Right atrium auricular region (tissue), 2 donors: Measurements from ENCODE around the gene NEK2. TPM values are rescaled to one million over a fixed set of nuclear protein-coding genes. Genes with fewer than 3 reads are reported as not detected.
A peak's percentile ranks its signal among the peaks of the same experiment; 100 is the strongest.
"Not testable (repeated sequence)": the region's sequence is repeated elsewhere in the genome, so short reads cannot be mapped to it uniquely, and the experiment has no call there.

Source experiments
- DNase-seq: peaks from one replicate; pipeline ENCODE4 v3.0.0-alpha.2; 2019; ENCODE audit warnings: low spot score
- H3K27ac ChIP-seq, 2 donors: fragments of 200-600 bp; sonication (generic); 1 replicate in 1 of 2; 2 replicates in 1 of 2; pipeline ENCODE4 v1.5.1; 2016 to 2019
- H3K27me3 ChIP-seq, 2 donors: fragments of 200-600 bp; sonication (generic); one replicate each; pipeline versions ENCODE4 v1.5.1 to v1.6.0; 2017 to 2019
- H3K36me3 ChIP-seq: fragments of 200-600 bp; sonication (generic); one replicate; pipeline ENCODE4 v1.5.1; 2016
- H3K4me1 ChIP-seq, 2 donors: fragments of 200-600 bp; sonication (generic); one replicate each; pipeline versions ENCODE4 v1.5.1 to v1.6.0; 2017 to 2019
- H3K4me3 ChIP-seq, 2 donors: fragments of 200-600 bp; sonication (generic); 1 replicate in 1 of 2; 2 replicates in 1 of 2; pipeline ENCODE4 v1.5.1; 2017 to 2019; ENCODE audit warnings: mild to moderate bottlenecking in 1 of 2, moderate library complexity in 1 of 2
- H3K9me3 ChIP-seq, 2 donors: fragments of 200-600 bp; sonication (generic); one replicate each; pipeline ENCODE4 v1.5.1; 2019
- CTCF ChIP-seq, 2 donors: fragments of 200-600 bp; sonication (generic); IDR thresholded peaks; one replicate each; pipeline ENCODE4 v1.5.1; 2019; ENCODE audit warnings: antibody characterized with exemption in 2 of 2
- total RNA-seq, 2 donors: library from RNA; depleted of rRNA; stranded (reverse); fragments of >200 nt; gene quantifications; one replicate each; pipeline ENCODE4 v1.1.0, GENCODE V29; 2016

The NEK2 gene
- total RNA-seq, 2 donors from 2014 or later: 2.2 TPM; not detected in 1

- no peak for TF ChIP-seq CTCF (IDR thresholded peaks at IDR 0.05)
- Histone ChIP-seq H3K27ac (no peak overlapping the region), H3K4me3 (no peak overlapping the region)
Observed at GRCh38 chr1:211687462-211688215, 12.2 kb upstream of the NEK2 start.

DNA sequence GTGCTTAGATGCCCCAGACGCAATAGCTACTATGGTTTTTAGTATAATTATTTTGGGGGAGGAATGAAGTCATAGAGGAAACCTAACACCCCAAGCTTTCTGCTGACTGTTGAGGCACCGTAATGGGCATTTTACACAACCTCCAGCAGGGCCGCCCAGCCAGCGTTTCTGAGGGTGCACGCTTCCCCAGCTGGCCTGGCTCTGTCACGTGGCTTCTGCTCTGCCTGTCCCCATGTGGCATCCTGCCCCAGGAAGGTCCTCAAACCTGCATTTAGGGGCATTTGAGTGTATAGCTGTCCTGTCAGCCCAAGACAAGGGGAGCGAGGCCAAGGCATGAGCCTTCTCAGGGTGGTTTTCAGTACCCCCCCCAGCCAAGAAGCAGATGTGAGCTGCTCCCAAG lies 10.4 kb upstream of the NEK2 start:
- H3K4me3 ChIP-seq: no peak overlapping the region
- H3K27me3 ChIP-seq: no peaks in the 10 kb centered on the region
- no peaks in the 10 kb centered on the region for H3K36me3 ChIP-seq
- DNase-seq: peak; percentile 40
- no peaks in the 10 kb centered on the region for H3K9me3 ChIP-seq
- H3K27ac ChIP-seq: no peak overlapping the region
- no peak for TF ChIP-seq CTCF (IDR thresholded peaks at IDR 0.05)
- no peaks in the 10 kb centered on the region for H3K4me1 ChIP-seq

More at GRCh38 chr1:211687462-211688215, 12.2 kb upstream of the NEK2 start:
- H3K9me3 ChIP-seq: no peaks in the 10 kb centered on the region
- no peaks in the 10 kb centered on the region for H3K36me3 ChIP-seq
- no peaks in the 10 kb centered on the region for H3K4me1 ChIP-seq
- DNase-seq: no peak
- no peaks in the 10 kb centered on the region for H3K27me3 ChIP-seq

GRCh38 chr1:211684791-211685190 lies 9.4 kb upstream of the NEK2 start:
- Histone ChIP-seq H3K4me1 (no peaks in the 10 kb centered on the region), H3K4me3 (no peak overlapping the region), H3K27me3 (no peaks in the 10 kb centered on the region), H3K36me3 (no peaks in the 10 kb centered on the region), H3K27ac (no peak overlapping the region), H3K9me3 (no peaks in the 10 kb centered on the region)
- no peak for TF ChIP-seq CTCF (IDR thresholded peaks at IDR 0.05)
- no peak for DNase-seq

DNA sequence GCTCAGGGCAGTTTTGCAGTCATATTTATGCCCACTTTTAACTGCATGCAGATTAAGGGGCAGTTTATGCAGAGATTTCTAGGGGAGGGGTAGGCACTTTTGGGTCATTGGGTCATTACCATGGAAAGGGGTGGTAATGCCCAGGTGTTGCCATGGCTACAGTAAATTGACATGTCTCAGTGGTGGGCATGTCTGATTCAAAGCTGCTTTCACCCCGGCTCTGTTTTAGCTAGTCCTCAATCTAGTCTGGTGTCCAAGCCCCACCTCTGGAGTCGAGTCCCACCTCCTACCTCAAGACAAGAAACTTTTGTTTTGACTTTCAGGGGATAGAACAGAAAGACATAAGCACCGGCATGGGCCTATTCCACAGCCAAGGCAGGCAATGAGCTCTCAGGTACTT lies 8.9 kb upstream of the NEK2 start:
- Histone ChIP-seq H3K36me3 (no peaks in the 10 kb centered on the region), H3K9me3 (no peaks in the 10 kb centered on the region), H3K4me1 (no peaks in the 10 kb centered on the region), H3K4me3 (no peak overlapping the region), H3K27me3 (no peaks in the 10 kb centered on the region), H3K27ac (no peak overlapping the region)
- DNase-seq: peak; percentile 43
- no peak for TF ChIP-seq CTCF (IDR thresholded peaks at IDR 0.05)

DNA sequence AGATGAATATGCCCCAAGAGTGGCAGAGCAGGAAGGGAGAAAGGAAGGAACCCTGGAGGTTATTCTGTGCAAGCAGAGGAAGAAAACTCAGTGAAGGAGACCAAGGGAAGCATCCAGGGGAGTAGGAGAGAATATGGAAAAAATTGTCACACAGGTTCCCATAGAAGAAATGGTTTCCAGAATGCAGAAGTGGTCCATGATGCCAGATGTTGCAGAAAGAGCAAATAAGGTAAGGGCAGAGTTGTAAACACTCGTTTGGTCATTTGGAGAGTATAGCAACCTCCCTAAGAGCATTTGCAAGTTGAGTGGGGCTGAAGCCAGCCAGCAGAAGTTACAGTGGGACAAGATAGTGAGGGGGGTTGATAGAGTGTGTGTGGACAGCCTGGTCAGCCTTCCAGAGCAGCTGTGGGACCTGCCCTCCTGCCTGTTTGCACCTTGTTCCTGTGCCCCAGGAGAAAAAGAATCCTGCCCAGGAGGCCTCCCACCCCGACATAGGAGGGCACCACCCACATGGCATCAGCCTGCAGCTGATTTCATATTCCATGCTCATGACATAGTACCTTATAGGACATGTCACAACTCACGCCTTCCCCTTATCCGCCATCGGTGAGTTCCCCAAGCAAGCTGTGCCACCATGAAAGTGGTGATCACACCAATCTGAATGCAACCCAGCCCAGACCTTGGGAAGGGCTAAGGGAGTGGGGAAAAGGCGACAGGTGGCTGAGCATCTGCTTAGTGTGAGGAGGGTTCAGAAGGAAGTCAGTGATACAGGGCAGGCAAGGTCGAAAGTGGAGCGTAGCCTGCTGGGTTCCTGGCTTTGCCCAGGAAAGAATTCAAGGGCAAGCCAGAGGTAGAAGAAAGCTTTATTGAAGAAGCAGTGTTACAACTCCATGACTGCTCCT lies 8.2 kb upstream of the NEK2 start:
- no peak for TF ChIP-seq CTCF (IDR thresholded peaks at IDR 0.05)

DNA sequence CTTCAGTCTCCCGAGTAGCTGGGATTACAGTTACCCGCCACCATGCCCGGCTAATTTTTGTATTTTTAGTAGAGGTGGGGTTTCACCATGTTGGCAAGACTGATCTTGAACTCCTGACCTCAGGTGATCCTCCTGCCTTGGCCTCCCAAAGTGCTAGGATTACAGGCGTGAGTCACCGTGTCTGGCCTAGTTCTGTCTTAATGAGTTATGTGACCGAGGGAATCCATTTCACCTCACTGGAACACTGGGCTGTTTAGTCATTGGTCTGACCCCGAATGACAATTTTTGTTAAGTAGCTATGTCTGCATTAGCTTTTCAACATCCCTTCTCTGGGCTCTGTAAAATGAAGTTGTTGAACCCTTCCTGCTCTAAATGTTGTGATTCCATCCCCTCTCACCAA lies 6.8 kb upstream of the NEK2 start:
- not testable (repeated sequence) for H3K4me3 ChIP-seq, H3K9me3 ChIP-seq, H3K4me1 ChIP-seq, H3K27me3 ChIP-seq, H3K27ac ChIP-seq, H3K36me3 ChIP-seq
- peak; percentile 32 for DNase-seq

More for the DNA sequence above, 8.2 kb upstream of the NEK2 start:
- H3K4me1 ChIP-seq: no peaks in the 10 kb centered on the region
- H3K9me3 ChIP-seq: no peaks in the 10 kb centered on the region
- H3K36me3 ChIP-seq: no peaks in the 10 kb centered on the region
- H3K27me3 ChIP-seq: no peaks in the 10 kb centered on the region
- DNase-seq: no peak
- H3K4me3 ChIP-seq: no peak overlapping the region
- H3K27ac ChIP-seq: no peak overlapping the region
